K562 (cell line): ENCODE results near the gene TEX14. TPM values are rescaled to one million over a fixed set of nuclear protein-coding genes. Genes with fewer than 3 reads are reported as not detected.

Experiments
- ATAC-seq: fragments of 200-7000 bp; cut with Tn5 transposase; 3 replicates; pipeline ENCODE4 v1.9.1; 2020; ENCODE audit warnings: moderate library complexity
- BruUV-seq: library from RNA; stranded (reverse); fragments of 400-500 nt; replicated peaks from 2 replicates; lab custom pipeline; 2021; lab: Mats Ljungman, UMichigan
- CTCF ChIA-PET: fragments of 300-600 bp; formaldehyde crosslinking; extraction: SDS; loops from one replicate; lab custom pipeline; 2021; ENCODE audit warnings: low intra/inter-chr PET ratio; lab: Yijun Ruan, JAX
- POLR2A ChIA-PET: fragments of 300-600, 350-650 bp; sonication (Branson Sonifier 250); formaldehyde crosslinking; extraction: SDS; loops from one replicate; lab custom pipeline; 2021; ENCODE audit warnings: antibody characterized with exemption, inconsistent platforms; lab: Yijun Ruan, JAX
- DNase-seq, 4 experiments: peaks; one replicate each; pipeline versions ENCODE4 v3.0.0 to v3.0.0-alpha.2; 2011 to 2018; ENCODE audit warnings: low spot score in 3 of 4, mixed read lengths in 3 of 4; ENCODE audit errors: extremely low read depth in 1 of 4
- FAIRE-seq: peaks from 2 replicates; lab custom pipeline; 2011; peaks lifted over from hg19 to GRCh38; lab: Jason Lieb, UNC
- H2AFZ ChIP-seq: 2 replicates; pipeline ENCODE4 v1.6.0; 2011; ENCODE audit warnings: low read depth, low read length, control low read depth, inconsistent platforms
- H3K27ac ChIP-seq: fragments of 200-600 bp; 3 replicates; pipeline ENCODE4 v1.8.0; 2011; ENCODE audit warnings: low read depth, mild to moderate bottlenecking, control low read depth, inconsistent platforms, low read length, moderate library complexity, mixed read lengths; ENCODE audit errors: extremely low read depth
- H3K27me3 ChIP-seq, 2 experiments: fragments of 300-600 bp in 1 of 2; 2 replicates in 1 of 2; 3 replicates in 1 of 2; pipeline versions ENCODE4 v1.6.0 to v1.8.0; 2011; ENCODE audit warnings: inconsistent platforms in 2 of 2, low read length in 2 of 2, mild to moderate bottlenecking in 1 of 2, mixed read lengths in 1 of 2, moderate library complexity in 1 of 2; ENCODE audit not compliant: control insufficient read depth in 2 of 2, insufficient read depth in 2 of 2
- H3K36me3 ChIP-seq: fragments of 300-600 bp; 3 replicates; pipeline ENCODE4 v1.8.0; 2011; ENCODE audit warnings: mild to moderate bottlenecking, low read length, inconsistent platforms; ENCODE audit not compliant: control insufficient read depth, insufficient read depth
- H3K4me1 ChIP-seq, 2 experiments: fragments of 200-600 bp in 1 of 2; replicated peaks in 1 of 2; 2 replicates in 1 of 2; 3 replicates in 1 of 2; pipeline versions ENCODE4 v1.5.1 to v1.8.0; 2011; ENCODE audit warnings: inconsistent platforms in 2 of 2, low read length in 2 of 2, mild to moderate bottlenecking in 1 of 2, mixed read lengths in 1 of 2, moderate library complexity in 1 of 2; ENCODE audit not compliant: control insufficient read depth in 2 of 2, insufficient read depth in 2 of 2
- H3K4me2 ChIP-seq: 2 replicates; pipeline ENCODE4 v1.6.1; 2011; ENCODE audit warnings: low read length, control low read depth, inconsistent platforms, mixed read lengths; ENCODE audit not compliant: insufficient read depth
- H3K4me3 ChIP-seq: fragments of 200-600 bp; sonication (generic), shearing (Covaris generic); 2 replicates; pipeline ENCODE4 v1.5.1; 2016; ENCODE audit warnings: control low read depth, inconsistent platforms
- H3K79me2 ChIP-seq: fragments of 200-600 bp; 3 replicates; pipeline ENCODE4 v1.8.0; 2011; ENCODE audit warnings: low read length, inconsistent platforms; ENCODE audit not compliant: control insufficient read depth, insufficient read depth
- H3K9ac ChIP-seq, 2 experiments: 2 replicates each; pipeline versions ENCODE4 v1.6.0 to v1.6.1; 2011; ENCODE audit warnings: low read depth in 2 of 2, low read length in 2 of 2, control low read depth in 1 of 2, inconsistent platforms in 1 of 2, mild to moderate bottlenecking in 1 of 2, mixed read lengths in 1 of 2; ENCODE audit not compliant: insufficient read depth in 1 of 2
- H3K9me1 ChIP-seq: one replicate; pipeline ENCODE4 v1.6.0; 2011; ENCODE audit warnings: inconsistent platforms, mild to moderate bottlenecking, low read length, moderate library complexity; ENCODE audit not compliant: control insufficient read depth, insufficient read depth
- H3K9me3 ChIP-seq: replicated peaks from 2 replicates; pipeline ENCODE4 v1.5.1; 2011; ENCODE audit warnings: low read depth, low read length, inconsistent platforms; ENCODE audit not compliant: control insufficient read depth, insufficient read depth
- H4K20me1 ChIP-seq: replicated peaks from 2 replicates; pipeline ENCODE4 v1.6.1; 2011; ENCODE audit warnings: low read length, inconsistent platforms, mixed read lengths; ENCODE audit not compliant: control insufficient read depth, insufficient read depth
- ATF4 ChIP-seq: fragments of 450-650 bp; formaldehyde crosslinking; IDR thresholded peaks from 2 replicates; pipeline ENCODE4 v1.4.0; 2022; ENCODE audit warnings: mild to moderate bottlenecking, moderate library complexity
- ETV1 ChIP-seq: fragments of 450-650 bp; conservative IDR thresholded peaks from 2 replicates; pipeline ENCODE4 v1.6.1; 2016; ENCODE audit warnings: missing genetic modification characterization, control low read depth, low read depth, missing compliant biosample characterization
- ETV5 ChIP-seq: sonication (generic); formaldehyde crosslinking; IDR thresholded peaks from 2 replicates; pipeline ENCODE4 v1.4.0; 2020; ENCODE audit warnings: low read depth, mild to moderate bottlenecking, missing genetic modification reagents
- GTF2E2 ChIP-seq: fragments of 200-800 bp; sonication (Bioruptor generic); IDR thresholded peaks from 2 replicates; pipeline ENCODE4 v1.6.1; 2016; ENCODE audit warnings: missing genetic modification characterization, missing compliant biosample characterization
- HBP1 ChIP-seq: fragments of 450-650 bp; formaldehyde crosslinking; IDR thresholded peaks from 2 replicates; pipeline ENCODE4 v1.4.0; 2022; ENCODE audit warnings: missing genetic modification characterization
- NRF1 ChIP-seq, 2 experiments: fragments of 450-650 bp; IDR thresholded peaks in 1 of 2; conservative IDR thresholded peaks in 1 of 2; 2 replicates each; pipeline ENCODE4 v1.6.1; 2014; ENCODE audit warnings: mild to moderate bottlenecking in 2 of 2
- RREB1 ChIP-seq: fragments of 250-450 bp; sonication (Bioruptor Pico); IDR thresholded peaks from 2 replicates; pipeline ENCODE4 v1.4.0; 2020
- SMAD2 ChIP-seq: fragments of 150-350 bp; IDR thresholded peaks from 2 replicates; pipeline ENCODE4 v1.6.1; 2014; ENCODE audit warnings: low read depth, mild to moderate bottlenecking, low read length
- ZBTB49 ChIP-seq: sonication (generic); formaldehyde crosslinking; IDR thresholded peaks from 2 replicates; pipeline ENCODE4 v1.8.0; 2022; ENCODE audit warnings: missing genetic modification reagents, mild to moderate bottlenecking, borderline replicate concordance
- ZBTB8A ChIP-seq: fragments of 450-650 bp; IDR thresholded peaks from 2 replicates; pipeline ENCODE4 v1.6.1; 2018; ENCODE audit warnings: mild to moderate bottlenecking, moderate library complexity; ENCODE audit not compliant: partially characterized antibody
- ZKSCAN8 ChIP-seq: fragments of 200-800 bp; sonication (Bioruptor generic); IDR thresholded peaks from 2 replicates; pipeline ENCODE4 v1.6.1; 2016; ENCODE audit warnings: missing genetic modification characterization, missing compliant biosample characterization
- ZNF232 ChIP-seq: sonication (generic); formaldehyde crosslinking; IDR thresholded peaks from 2 replicates; pipeline ENCODE4 v1.8.0; 2022; ENCODE audit warnings: mild to moderate bottlenecking, missing genetic modification reagents
- WGBS: fragments of 100-300 bp; shearing (Covaris generic); methylation state at CpG from one replicate; pipeline ENCODE4 v1.1.6; 2016; ENCODE audit warnings: low coverage, mixed read lengths; ENCODE audit not compliant: insufficient coverage; ENCODE audit errors: missing lambda C conversion rate; 5-methylcytosine and 5-hydroxymethylcytosine counted together
- in situ Hi-C: fragments of 300-500 bp; cut with MboI; formaldehyde crosslinking; loops from 4 replicates; pipeline ENCODE4 v1.15.0; 2018; ENCODE audit warnings: inconsistent platforms, mixed read lengths
- intact Hi-C: fragments of 100-400 bp; cut with micrococcal nuclease; formaldehyde crosslinking; loops from 2 replicates; pipeline ENCODE4 v1.14.2; 2022
- polyA plus RNA-seq, 8 experiments: library from polyadenylated mRNA; depleted of rRNA in 4 of 8; stranded (reverse) in 5 of 8; unstranded in 3 of 8; fragments of >200 nt; fragmentation: Nextera tagmentation in 2 of 8; fragmentation: Illumina TruSeq in 1 of 8; extraction: Ambion mirVana in 2 of 8; extraction: Trizol in 1 of 8; gene quantifications; 2 replicates each; pipeline versions ENCODE4 v1.2.1 to v1.2.3, GENCODE V29; 2011 to 2014; ENCODE audit warnings: inconsistent platforms in 1 of 8, missing spikeins in 1 of 8
- total RNA-seq, 7 experiments: library from RNA; depleted of rRNA in 6 of 7; stranded (reverse); fragments of >200 nt in 6 of 7; fragmentation: Illumina TruSeq in 2 of 7; extraction: Trizol in 2 of 7; gene quantifications; 2 replicates each; pipeline versions ENCODE4 v1.2.1 to v1.2.3, GENCODE V29; 2011 to 2021; ENCODE audit warnings: low replicate concordance in 1 of 7

The TEX14 gene
- total and polyA plus RNA-seq, 9 of the 15 experiments (the other 6 are each of a cell fraction or from before 2014, with no cell fraction given): 0.05 to 0.12 (median 0.09) TPM; not detected in 1

GRCh38 chr17:58572846-58573245 lies 119.0 kb downstream of the TEX14 start:
- Histone ChIP-seq H4K20me1 (no peaks in the 10 kb centered on the region), H3K4me3 (no peak overlapping the region), H3K79me2 (no peaks in the 10 kb centered on the region), H3K27ac (no peak overlapping the region), H3K9me1 (no peaks in the 10 kb centered on the region), H3K9me3 (no peaks in the 10 kb centered on the region), H3K27me3 (no peaks in the 10 kb centered on the region), H3K9ac (no peak overlapping the region), H3K4me1 (peaks cover 0 to 8% of the 10 kb centered on the region in 2 experiments; a peak in 3 of 5 replicates), H3K36me3 (no peaks in the 10 kb centered on the region), H3K4me2 (no peak overlapping the region), H2AFZ (peak overlapping the region; percentile 60)
- in situ Hi-C loops (no loop called here), intact Hi-C loops (no loop called here)
- ATAC-seq (peak; percentile 48; the same call in 2 of the 3 replicates), DNase-seq (peak in 3 of 4 experiments; percentile 11 to 14 (median 13)), FAIRE-seq (no peak)
- no TSS peak for BruUV-seq
- POLR2A ChIA-PET: interaction anchor here (0.6 to 1.1 kb wide), 3 partner anchors 39 to 368 kb away, joined by 3 to 6 read pairs (median 4); no protein-coding TSS in a partner anchor
- CTCF ChIA-PET: no interaction called here
- WGBS: 45% methylated on average over 3 of the region's 3 CpGs
- TF ChIP-seq RREB1 (CRISPR knock-in tag): no peak
- TF ChIP-seq ZNF232: no peak
- TF ChIP-seq SMAD2: no peak
- no peak for TF ChIP-seq ZBTB8A
- TF ChIP-seq NRF1 (conservative IDR thresholded peaks at IDR 0.05 in 1 of 2, IDR thresholded peaks at IDR 0.05 in 1 of 2): no peak
- TF ChIP-seq ETV5 (CRISPR knock-in tag): no peak
- TF ChIP-seq ETV1 (tag): no peak
- TF ChIP-seq HBP1: no peak
- no peak for TF ChIP-seq ZBTB49 (CRISPR knock-in tag)
- no peak for TF ChIP-seq ATF4 (CRISPR knock-in tag)
- no peak for TF ChIP-seq GTF2E2 (tag)
- no peak for TF ChIP-seq ZKSCAN8 (CRISPR knock-in tag)
